ENCODE results near the gene CLEC2L.

Gene CLEC2L

DNA sequence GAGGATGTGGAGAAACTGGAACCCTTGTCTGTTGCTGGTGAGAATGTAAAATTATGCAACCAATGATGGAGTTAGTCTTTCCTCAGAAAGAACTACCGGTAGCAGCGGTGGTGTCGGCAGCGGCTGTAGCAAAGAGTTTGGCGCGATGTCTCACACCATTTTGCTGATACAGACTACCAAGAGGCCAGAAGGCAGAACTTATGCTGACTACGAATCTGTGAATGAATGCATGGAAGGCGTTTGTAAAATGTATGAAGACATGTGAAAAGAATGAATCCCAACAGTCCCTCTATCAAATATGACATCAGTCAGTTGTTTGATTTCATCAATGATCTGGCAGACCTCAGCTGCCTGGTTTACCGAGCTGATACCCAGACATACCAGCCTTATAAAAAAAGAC lies 10.6 kb downstream of the CLEC2L start:
- Histone ChIP-seq H3K4me2 (no peak overlapping the region), H3K9ac (no peak overlapping the region), H3K4me1 (ENCODE audit: low read depth, poor library complexity, severe bottlenecking) (no peaks in the 10 kb centered on the region), H3K36me3 (ENCODE audit: insufficient read depth) (no peaks in the 10 kb centered on the region), H4K20me1 (ENCODE audit: insufficient read depth) (no peaks in the 10 kb centered on the region), H3K27me3 (ENCODE audit: insufficient read depth, low read depth) (no peaks in the 10 kb centered on the region), H3K27ac (no peak overlapping the region), H2AFZ (ENCODE audit: low read depth) (no peak overlapping the region), H3K4me3 (IDR thresholded peaks at IDR 0.05; ENCODE audit: insufficient read depth, low read depth, low read length) (no peak overlapping the region), H3K79me2 (ENCODE audit: insufficient read depth, low read depth) (no peaks in the 10 kb centered on the region)
- TF ChIP-seq, protein P1, sequence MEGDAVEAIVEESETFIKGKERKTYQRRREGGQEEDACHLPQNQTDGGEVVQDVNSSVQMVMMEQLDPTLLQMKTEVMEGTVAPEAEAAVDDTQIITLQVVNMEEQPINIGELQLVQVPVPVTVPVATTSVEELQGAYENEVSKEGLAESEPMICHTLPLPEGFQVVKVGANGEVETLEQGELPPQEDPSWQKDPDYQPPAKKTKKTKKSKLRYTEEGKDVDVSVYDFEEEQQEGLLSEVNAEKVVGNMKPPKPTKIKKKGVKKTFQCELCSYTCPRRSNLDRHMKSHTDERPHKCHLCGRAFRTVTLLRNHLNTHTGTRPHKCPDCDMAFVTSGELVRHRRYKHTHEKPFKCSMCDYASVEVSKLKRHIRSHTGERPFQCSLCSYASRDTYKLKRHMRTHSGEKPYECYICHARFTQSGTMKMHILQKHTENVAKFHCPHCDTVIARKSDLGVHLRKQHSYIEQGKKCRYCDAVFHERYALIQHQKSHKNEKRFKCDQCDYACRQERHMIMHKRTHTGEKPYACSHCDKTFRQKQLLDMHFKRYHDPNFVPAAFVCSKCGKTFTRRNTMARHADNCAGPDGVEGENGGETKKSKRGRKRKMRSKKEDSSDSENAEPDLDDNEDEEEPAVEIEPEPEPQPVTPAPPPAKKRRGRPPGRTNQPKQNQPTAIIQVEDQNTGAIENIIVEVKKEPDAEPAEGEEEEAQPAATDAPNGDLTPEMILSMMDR (conservative IDR thresholded peaks at IDR 0.05; ENCODE audit: low read depth, low read length), result no peak

- TF ChIP-seq, protein P1 (conservative IDR thresholded peaks at IDR 0.05; ENCODE audit: low read depth, low read length), result no peak
- H3K9ac ChIP-seq, result no peak overlapping the region
- no peaks in the 10 kb centered on the region for H3K27me3 ChIP-seq (ENCODE audit: insufficient read depth, low read depth)
- H3K4me3 ChIP-seq (IDR thresholded peaks at IDR 0.05; ENCODE audit: insufficient read depth, low read depth, low read length), result no peak overlapping the region
- H3K27ac ChIP-seq, result no peak overlapping the region
- H3K79me2 ChIP-seq (ENCODE audit: insufficient read depth, low read depth), result no peaks in the 10 kb centered on the region
- no peak overlapping the region for H3K4me2 ChIP-seq
- no peaks in the 10 kb centered on the region for H4K20me1 ChIP-seq (ENCODE audit: insufficient read depth)
- no peaks in the 10 kb centered on the region for H3K36me3 ChIP-seq (ENCODE audit: insufficient read depth)
- no peaks in the 10 kb centered on the region for H3K4me1 ChIP-seq (ENCODE audit: low read depth, poor library complexity, severe bottlenecking)
- H2AFZ ChIP-seq (ENCODE audit: low read depth), result no peak overlapping the region
These were observed 11.6 kb downstream of the CLEC2L start for GRCh38 chr7:139534966-139535651.

- no peak overlapping the region for H3K4me2 ChIP-seq
- no peak overlapping the region for H3K27ac ChIP-seq
- no peak overlapping the region for H2AFZ ChIP-seq (ENCODE audit: low read depth)
- TF ChIP-seq, protein P1 (conservative IDR thresholded peaks at IDR 0.05; ENCODE audit: low read depth, low read length), result no peak
- H3K4me1 ChIP-seq (ENCODE audit: low read depth, poor library complexity, severe bottlenecking), result no peaks in the 10 kb centered on the region
- H3K9ac ChIP-seq, result no peak overlapping the region
- H3K4me3 ChIP-seq (IDR thresholded peaks at IDR 0.05; ENCODE audit: insufficient read depth, low read depth, low read length), result no peak overlapping the region
- H3K36me3 ChIP-seq (ENCODE audit: insufficient read depth), result no peaks in the 10 kb centered on the region
- H3K27me3 ChIP-seq (ENCODE audit: insufficient read depth, low read depth), result no peaks in the 10 kb centered on the region
- no peaks in the 10 kb centered on the region for H4K20me1 ChIP-seq (ENCODE audit: insufficient read depth)
- no peaks in the 10 kb centered on the region for H3K79me2 ChIP-seq (ENCODE audit: insufficient read depth, low read depth)
These were observed 12.7 kb downstream of the CLEC2L start for GRCh38 chr7:139536152-139536551.

DNA sequence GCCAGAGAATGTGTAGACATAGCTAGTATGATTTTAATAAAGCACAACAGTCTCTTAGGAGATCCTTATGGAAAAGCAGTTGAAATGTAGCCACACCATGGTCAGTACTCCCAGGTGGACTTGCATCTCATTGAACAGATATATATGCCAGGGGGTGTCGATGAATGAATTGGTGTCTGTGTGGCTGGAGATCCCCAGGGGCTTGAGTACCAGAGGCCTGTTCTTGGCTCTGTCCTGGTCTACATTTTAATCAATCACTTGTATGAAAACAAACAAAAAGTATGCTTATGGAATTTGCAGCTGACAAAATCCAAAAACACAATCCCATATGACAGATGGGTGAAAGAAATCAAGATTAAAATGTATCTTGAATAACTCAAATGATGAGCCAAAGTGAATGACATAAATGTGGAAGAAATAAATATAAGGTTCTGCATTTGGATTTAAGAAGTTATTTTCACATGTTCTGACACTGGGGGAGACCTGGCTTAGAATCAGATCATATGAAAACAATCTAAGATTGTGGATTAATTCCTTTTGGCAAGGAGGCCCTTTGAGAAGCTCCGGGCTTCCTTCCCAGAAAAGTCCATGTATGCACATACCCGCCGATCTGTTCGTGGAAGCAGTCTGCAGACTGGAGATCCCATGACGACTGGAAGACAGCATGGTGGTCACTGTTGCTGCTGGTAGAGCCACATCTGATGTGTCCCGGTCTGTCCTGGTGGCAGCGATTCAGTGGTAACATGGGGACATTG lies 15.6 kb downstream of the CLEC2L start:
- Histone ChIP-seq H3K4me3 (IDR thresholded peaks at IDR 0.05; ENCODE audit: insufficient read depth, low read depth, low read length) (no peak overlapping the region), H3K36me3 (ENCODE audit: insufficient read depth) (no peaks in the 10 kb centered on the region), H4K20me1 (ENCODE audit: insufficient read depth) (no peaks in the 10 kb centered on the region), H3K4me2 (no peak overlapping the region), H3K27ac (no peak overlapping the region), H3K9ac (no peak overlapping the region), H3K79me2 (ENCODE audit: insufficient read depth, low read depth) (no peaks in the 10 kb centered on the region), H2AFZ (ENCODE audit: low read depth) (no peak overlapping the region), H3K27me3 (ENCODE audit: insufficient read depth, low read depth) (no peaks in the 10 kb centered on the region), H3K4me1 (ENCODE audit: low read depth, poor library complexity, severe bottlenecking) (no peaks in the 10 kb centered on the region)
- TF ChIP-seq, protein P1 (conservative IDR thresholded peaks at IDR 0.05; ENCODE audit: low read depth, low read length), result no peak

All from KMS-11 (cell line).